Measurements from ENCODE around the gene SPATA31E1. TPM values are rescaled to one million over a fixed set of nuclear protein-coding genes. Genes with fewer than 3 reads are reported as not detected.

SPATA31E1 gene
- total and polyA plus RNA-seq, 9 of the 15 experiments (the other 6 are each of a cell fraction or from before 2014, with no cell fraction given): not detected

GRCh38 chr9:87854580-87854955, 28.1 kb upstream of the SPATA31E1 start:
- Histone ChIP-seq H3K4me2 (ENCODE audit: insufficient read depth, low read length) (no peak overlapping the region), H3K79me2 (ENCODE audit: control insufficient read depth, insufficient read depth, low read length) (no peaks in the 10 kb centered on the region), H3K9me1 (ENCODE audit: control insufficient read depth, insufficient read depth, low read length) (no peaks in the 10 kb centered on the region), H4K20me1 (replicated peaks; ENCODE audit: control insufficient read depth, insufficient read depth, low read length) (no peaks in the 10 kb centered on the region), H3K9me3 (replicated peaks; ENCODE audit: control insufficient read depth, insufficient read depth, low read depth, low read length) (no peaks in the 10 kb centered on the region), H3K9ac (ENCODE audit: insufficient read depth in 1 of 2, low read depth in 2 of 2, low read length in 2 of 2) (no peak overlapping the region), H3K27ac (ENCODE audit: extremely low read depth, low read depth, low read length) (no peak overlapping the region), H3K4me1 (replicated peaks in 1 of 2; ENCODE audit: control insufficient read depth in 2 of 2, insufficient read depth in 2 of 2, low read length in 2 of 2) (no peaks in the 10 kb centered on the region), H3K4me3 (no peak overlapping the region), H3K27me3 (ENCODE audit: control insufficient read depth in 2 of 2, insufficient read depth in 2 of 2, low read length in 2 of 2) (peaks cover 2 to 36% of the 10 kb centered on the region in 2 experiments; a peak in 2 of 5 replicates), H2AFZ (ENCODE audit: low read depth, low read length) (no peak overlapping the region), H3K36me3 (ENCODE audit: control insufficient read depth, insufficient read depth, low read length) (no peaks in the 10 kb centered on the region)
- intact Hi-C loops (cut with micrococcal nuclease) (no loop called here), in situ Hi-C loops (cut with MboI) (no loop called here)
- no peak for ATAC-seq
- POLR2A ChIA-PET: interaction anchor here (0.6 kb wide), 1 partner anchor 339 kb away, joined by 3 read pairs; no protein-coding TSS in a partner anchor
- WGBS (ENCODE audit: insufficient coverage, low coverage, missing lambda C conversion rate): 6% methylated on average over 3 of the region's 5 CpGs
- CTCF ChIA-PET (ENCODE audit: low intra/inter-chr PET ratio): no interaction called here
- BruUV-seq (replicated peaks): no TSS peak
- DNase-seq (ENCODE audit: extremely low read depth in 1 of 4, low spot score in 3 of 4): no peak
- FAIRE-seq: no peak
- TF ChIP-seq MED1 (CRISPR knock-in tag; IDR thresholded peaks at IDR 0.05; ENCODE audit: borderline replicate concordance): no peak
- TF ChIP-seq SAFB2 (IDR thresholded peaks at IDR 0.05; ENCODE audit: borderline replicate concordance, low read depth, low read length, severe bottlenecking): no peak
- no peak for TF ChIP-seq CAMTA2 (CRISPR knock-in tag; conservative IDR thresholded peaks at IDR 0.05)
- no peak for TF ChIP-seq NFXL1 (CRISPR knock-in tag; IDR thresholded peaks at IDR 0.05)
- no peak for TF ChIP-seq BACH1 (tag; IDR thresholded peaks at IDR 0.05)
- TF ChIP-seq MLLT1 (IDR thresholded peaks at IDR 0.05): no peak
- no peak for TF ChIP-seq CREB3 (tag; conservative IDR thresholded peaks at IDR 0.05; ENCODE audit: low read depth)
- TF ChIP-seq E2F3 (CRISPR knock-in tag; IDR thresholded peaks at IDR 0.05): no peak
- no peak for TF ChIP-seq SNIP1 (IDR thresholded peaks at IDR 0.05; ENCODE audit: low read depth)
- TF ChIP-seq ZNF175 (CRISPR knock-in tag; IDR thresholded peaks at IDR 0.05; ENCODE audit: low read depth): no peak
- no peak for TF ChIP-seq ZBTB33 (CRISPR knock-in tag; IDR thresholded peaks at IDR 0.05)
- TF ChIP-seq ZNF511 (CRISPR knock-in tag; IDR thresholded peaks at IDR 0.05): no peak
- no peak for TF ChIP-seq BRCA1 (IDR thresholded peaks at IDR 0.05)
- no peak for TF ChIP-seq BRCA1 (CRISPR knock-in tag; IDR thresholded peaks at IDR 0.05)
- no peak for TF ChIP-seq CBX8 (IDR thresholded peaks at IDR 0.05; ENCODE audit: borderline replicate concordance, extremely low read depth, low read depth, low read length, poor library complexity, severe bottlenecking)
- TF ChIP-seq ZBTB49 (CRISPR knock-in tag; IDR thresholded peaks at IDR 0.05; ENCODE audit: borderline replicate concordance): no peak

Data from K562 (cell line).